Measurements from ENCODE around the gene C13orf42.

Gene C13orf42

DNA sequence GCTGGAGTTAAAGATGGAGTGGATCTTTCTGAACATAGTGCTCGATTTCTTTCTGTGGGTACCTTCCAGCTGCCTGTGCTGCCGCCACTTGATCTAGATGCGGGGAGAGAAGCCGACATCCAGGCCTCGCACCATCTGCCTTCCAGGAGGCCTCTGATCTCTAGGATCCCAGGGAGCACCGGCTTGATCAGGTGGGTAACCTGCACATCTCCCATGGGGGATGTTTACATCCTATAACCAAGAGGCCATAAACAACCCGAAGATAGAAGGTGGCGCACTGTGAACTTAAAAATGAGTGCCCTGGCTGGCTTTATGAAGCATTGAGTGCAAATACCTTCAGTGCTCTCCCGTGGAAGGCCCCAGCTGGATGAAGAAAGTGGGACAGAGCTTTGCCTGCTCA lies at the start of gene C13orf42:
Gene C13orf42 (minus strand): TSS at position 101 of the 400 bp plus-strand sequence. CDS start 65 bp downstream, at position 36.
- DNase-seq (ENCODE audit: low read depth in 1 of 2, low spot score in 1 of 2) = no peak

- no peak for DNase-seq (ENCODE audit: low read depth in 1 of 2, low spot score in 1 of 2)
Observed at GRCh38 chr13:51158880-51159518, 47.9 kb upstream of the C13orf42 start.

GRCh38 chr13:51158365-51158764 lies 47.3 kb upstream of the C13orf42 start:
- no peak for DNase-seq (ENCODE audit: low read depth in 1 of 2, low spot score in 1 of 2)

DNA sequence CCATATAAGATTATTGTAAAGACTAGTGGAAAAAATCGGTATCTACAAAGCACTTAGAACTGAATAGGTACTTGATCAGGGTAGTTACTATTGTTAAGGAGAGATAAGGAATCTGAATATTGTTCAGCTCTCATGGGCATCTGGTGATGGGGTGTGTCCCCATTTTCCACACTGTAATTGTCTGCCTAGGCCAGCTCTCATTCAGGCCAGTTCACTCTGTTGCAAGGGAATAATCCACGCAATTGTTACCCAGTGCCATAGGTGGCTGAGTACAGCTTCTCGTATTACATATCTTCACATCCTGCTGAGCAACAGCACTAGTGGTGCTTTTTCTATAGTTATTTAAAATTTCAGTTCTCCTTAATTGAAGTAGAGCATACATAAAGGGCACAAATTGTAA lies 45.6 kb upstream of the C13orf42 start:
- no peak for DNase-seq (ENCODE audit: low read depth in 1 of 2, low spot score in 1 of 2)

DNA sequence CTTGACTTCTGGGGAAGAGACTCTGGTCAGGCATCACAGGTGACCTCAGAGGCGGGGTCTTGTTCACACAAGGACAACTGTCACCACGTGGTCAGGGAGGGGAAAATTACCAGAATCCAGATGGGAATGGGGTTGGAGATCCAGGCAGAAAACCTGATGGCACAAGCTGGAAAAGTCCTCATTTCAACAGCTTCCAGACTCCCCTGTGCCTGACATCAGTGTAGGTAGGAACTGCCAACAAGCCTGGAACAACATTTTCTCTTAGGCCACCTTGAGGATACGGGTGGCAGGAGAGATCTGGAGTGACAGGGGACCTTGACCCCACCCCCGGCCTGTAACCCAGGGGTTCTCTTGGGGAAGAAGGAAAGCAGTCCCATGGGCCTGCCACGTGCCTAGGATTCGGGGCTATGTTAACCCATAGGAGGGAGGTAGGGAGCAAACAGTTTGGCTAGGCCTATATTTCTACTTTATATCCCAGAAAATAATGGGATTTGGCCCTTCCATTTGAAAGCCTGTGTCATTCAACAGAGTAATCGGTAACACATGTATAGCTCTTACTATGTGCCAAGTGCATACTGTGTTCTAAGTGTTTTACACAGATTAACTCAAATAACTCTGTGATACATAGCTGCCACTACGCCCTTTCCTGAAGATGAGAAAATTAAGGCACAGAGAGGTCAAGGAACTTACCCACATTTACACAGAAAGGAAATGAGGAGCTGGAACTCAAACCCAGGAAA lies 44.9 kb upstream of the C13orf42 start:
- DNase-seq (ENCODE audit: low read depth in 1 of 2, low spot score in 1 of 2) = no peak

GRCh38 chr13:51155161-51155560 lies 44.1 kb upstream of the C13orf42 start:
- DNase-seq (ENCODE audit: low read depth in 1 of 2, low spot score in 1 of 2) = no peak

GRCh38 chr13:51154029-51154555 lies 43.0 kb upstream of the C13orf42 start:
- DNase-seq (ENCODE audit: low read depth in 1 of 2, low spot score in 1 of 2) = no peak

DNA sequence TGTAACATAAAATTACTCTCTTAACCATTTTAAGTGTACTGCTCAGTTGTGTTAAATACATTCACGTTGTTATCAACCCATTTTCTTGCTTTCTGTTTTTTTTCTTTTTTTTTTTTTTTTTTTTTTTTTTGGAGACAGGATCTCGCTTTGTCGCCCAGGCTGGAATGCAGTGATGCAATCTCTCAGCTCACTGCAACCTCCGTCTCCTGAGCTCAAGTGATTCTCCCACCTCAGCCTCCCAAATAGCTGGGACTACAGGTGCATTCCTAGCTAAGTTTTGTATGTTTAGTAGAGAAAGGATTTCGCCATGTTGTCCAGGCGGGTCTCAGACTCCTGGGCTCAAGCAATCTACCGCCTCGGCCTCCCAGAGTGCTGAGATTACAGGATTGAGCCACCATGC lies 42.5 kb upstream of the C13orf42 start:
- DNase-seq (ENCODE audit: low read depth in 1 of 2, low spot score in 1 of 2) = no peak

DNA sequence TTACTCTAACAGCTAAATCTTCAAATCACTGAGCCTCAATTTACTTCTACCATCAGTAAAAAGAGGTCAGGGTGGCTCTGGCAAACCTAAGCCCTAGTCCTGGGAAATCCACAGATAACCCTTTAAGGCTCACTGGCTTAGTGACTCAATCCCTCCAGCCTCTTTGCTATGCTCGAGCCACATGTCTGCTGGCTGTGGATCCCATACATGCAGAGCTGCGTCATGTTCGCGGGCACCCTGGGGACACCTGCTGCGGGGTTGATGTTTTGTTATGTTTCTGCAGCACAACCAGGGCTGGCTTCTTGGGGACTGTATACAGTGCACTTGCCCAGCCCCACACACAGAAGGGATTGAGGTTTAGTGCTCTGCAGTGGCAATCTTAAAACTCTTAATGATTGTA lies 41.6 kb upstream of the C13orf42 start:
- DNase-seq (ENCODE audit: low read depth in 1 of 2, low spot score in 1 of 2) = no peak

DNA sequence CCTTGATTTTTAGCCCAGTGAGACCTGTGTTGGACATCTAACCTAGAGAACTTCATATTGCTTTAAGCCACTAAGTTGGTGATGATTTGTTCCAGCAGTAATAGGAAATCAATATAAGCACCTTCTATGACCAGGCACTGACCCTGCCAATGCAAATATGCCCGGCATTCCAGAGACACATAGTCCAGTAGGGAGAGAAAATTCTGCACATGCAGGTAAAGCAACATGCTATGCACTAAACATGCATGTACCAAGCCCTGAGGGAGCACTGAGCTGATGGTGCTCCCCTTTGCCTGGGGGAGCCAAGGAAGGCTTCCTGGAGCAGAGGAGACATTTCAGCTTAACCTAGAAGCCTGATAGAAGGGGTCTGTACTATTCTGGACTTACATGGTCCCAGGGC lies 40.4 kb upstream of the C13orf42 start:
- DNase-seq (ENCODE audit: low read depth in 1 of 2, low spot score in 1 of 2) = no peak

DNA sequence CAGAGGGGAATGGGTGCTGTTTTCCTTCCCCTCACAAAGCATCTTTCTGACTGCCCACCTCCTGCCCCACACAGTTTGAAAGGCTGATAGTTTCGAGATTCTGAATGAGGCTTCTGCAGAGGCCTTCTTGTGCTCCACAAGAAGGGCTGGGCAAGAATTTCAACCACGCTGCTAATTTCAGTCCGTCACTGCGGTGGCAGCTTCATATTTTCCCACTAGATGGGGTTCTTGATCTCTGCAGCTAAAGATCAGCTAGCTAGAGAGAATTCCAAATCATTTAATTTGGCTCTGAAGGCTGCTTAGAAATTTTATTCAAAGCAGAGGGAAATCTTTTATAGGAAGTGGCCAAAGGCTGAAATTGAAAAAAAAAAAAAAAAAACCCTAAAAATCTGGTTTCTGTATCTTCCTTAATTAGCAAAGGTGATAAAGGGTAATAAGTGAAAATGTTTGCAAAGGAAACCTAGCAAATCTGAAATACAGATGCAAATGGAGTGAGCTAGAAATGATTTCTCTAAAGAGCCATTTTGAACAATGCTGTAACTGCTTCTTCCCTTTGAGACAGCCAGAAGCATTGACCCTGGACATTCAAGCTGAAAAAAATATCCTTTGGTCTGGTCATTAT lies 38.0 kb upstream of the C13orf42 start:
- DNase-seq (ENCODE audit: low read depth in 1 of 2, low spot score in 1 of 2) = no peak

DNA sequence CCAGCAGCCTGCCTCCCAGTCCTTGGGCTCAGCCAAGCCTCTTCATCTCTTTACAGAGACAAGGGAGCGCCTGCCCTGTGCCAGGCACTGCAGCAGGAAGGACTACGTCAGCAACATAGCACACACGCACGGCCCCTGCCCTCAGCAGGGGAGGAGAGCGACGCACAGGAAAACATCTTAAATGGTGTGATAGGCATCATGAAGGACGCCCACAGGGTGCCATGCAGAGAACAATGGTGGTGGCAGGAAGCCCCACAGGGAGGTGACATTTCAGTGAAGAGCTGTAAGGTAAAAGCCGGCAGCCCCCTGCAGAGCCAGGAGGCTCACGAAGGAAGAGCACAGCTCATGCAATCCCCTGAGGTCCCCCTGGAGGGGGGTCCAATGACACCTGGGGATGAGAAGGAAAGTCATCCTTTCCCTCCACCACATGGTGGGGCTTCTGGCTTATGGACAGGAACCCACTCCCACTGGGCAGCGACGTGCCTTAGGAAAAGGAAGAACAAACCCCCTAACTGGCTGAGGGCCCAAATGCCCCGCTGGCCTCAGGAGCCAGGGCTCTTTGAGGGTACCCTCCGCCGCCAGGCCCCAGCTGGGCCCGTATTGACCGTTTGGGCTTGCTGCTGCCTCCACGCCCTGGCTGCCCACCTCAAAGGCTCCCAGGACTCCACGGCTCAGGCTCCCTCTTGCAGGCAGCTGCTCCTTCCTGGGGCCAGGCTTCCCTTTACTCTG lies 37.3 kb upstream of the C13orf42 start:
- DNase-seq (ENCODE audit: low read depth in 1 of 2, low spot score in 1 of 2) = no peak

DNA sequence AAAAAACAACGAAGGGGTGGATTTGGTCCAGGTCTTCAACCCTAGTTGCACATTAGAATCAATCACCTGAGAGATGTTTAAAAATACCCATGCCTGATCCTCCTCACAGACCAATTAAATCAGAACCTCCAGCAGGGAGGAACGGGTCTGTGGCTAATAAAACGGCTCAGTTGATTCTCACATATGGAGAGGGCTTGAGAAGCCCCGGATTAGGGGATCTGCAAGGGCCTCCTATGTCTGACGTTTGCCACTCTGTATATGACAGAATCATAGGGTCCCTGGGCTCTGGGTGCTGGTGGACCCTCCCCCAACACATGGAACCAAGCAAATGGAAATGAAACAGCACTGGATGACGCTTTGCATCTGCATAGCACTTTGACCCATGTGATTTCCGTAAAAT lies 36.7 kb upstream of the C13orf42 start:
- no peak for DNase-seq (ENCODE audit: low read depth in 1 of 2, low spot score in 1 of 2)

- DNase-seq (ENCODE audit: low read depth in 1 of 2, low spot score in 1 of 2) = no peak
Observed at GRCh38 chr13:51146667-51147066, 35.6 kb upstream of the C13orf42 start.

DNA sequence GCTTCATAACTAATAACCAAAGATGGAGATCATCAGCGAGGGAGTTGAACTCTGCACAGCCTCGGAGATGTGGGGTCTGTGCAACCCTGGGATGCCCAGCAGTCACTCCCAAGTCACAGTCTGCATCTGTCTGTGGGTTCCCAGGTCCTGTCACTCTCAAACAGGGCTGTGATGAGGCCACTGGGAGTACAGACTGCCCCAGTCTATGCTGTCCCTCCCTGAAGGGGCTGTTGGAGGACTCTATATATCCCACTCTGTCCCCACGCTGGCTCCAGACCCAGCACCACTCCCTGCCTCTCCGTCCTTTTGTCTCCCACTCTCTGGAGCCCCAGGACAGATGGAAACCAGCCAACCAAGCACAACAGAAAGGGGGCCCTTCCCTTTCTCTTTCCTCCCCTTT lies 26.2 kb upstream of the C13orf42 start:
- DNase-seq (ENCODE audit: low read depth in 1 of 2, low spot score in 1 of 2) = no peak

- DNase-seq (ENCODE audit: low read depth in 1 of 2, low spot score in 1 of 2) = no peak
Observed at GRCh38 chr13:51136276-51136980, 25.4 kb upstream of the C13orf42 start.

DNA sequence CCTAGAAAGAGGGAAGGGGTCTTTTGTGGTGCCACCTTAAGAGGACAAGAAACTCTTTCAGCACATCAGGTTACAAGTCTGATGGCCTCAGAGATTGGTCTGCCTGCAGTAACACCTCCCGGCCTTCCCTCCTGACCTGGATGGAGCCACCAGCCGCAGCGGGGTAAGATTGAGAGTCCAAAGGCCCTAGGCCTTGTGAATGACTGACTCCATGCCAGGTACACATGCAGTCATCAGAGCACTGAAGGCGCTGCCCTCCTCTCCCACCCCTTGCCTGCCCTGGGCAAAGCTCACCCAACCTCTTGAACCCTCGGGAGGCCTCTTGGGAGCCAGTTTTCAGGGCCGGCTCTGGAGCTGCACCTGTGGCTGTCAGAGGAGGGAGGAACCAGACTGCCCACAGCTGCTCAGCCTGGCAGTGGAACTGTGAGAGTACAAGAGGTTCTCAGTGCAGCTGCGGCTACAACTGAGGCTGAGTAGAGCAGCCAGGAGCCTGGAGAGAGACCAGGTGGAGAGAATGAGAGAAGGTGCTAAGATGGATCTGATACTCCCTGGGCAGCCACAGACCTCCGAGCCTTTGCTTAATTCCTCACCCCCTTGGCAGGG lies 23.8 kb upstream of the C13orf42 start:
- DNase-seq (ENCODE audit: low read depth in 1 of 2, low spot score in 1 of 2) = no peak

DNA sequence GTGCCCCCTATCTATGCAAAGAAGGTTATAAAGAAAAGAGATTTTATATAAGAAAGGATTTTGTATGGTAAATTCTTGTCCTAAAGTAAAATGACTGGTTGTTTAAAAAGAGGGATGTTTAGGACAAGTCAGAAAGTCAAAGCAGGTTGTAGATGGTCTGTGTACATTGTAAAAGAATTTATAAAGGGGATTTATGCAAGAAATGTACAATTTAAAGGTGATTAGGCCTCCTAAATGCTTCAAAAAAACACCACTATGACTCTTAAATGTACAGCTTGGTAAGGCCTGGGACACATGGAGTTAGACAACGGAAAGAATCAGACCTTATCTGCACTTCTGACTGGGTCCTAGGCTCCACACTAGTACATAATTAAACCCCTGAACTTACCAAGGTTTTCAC lies 19.3 kb upstream of the C13orf42 start:
- no peak for DNase-seq (ENCODE audit: low read depth in 1 of 2, low spot score in 1 of 2)

DNA sequence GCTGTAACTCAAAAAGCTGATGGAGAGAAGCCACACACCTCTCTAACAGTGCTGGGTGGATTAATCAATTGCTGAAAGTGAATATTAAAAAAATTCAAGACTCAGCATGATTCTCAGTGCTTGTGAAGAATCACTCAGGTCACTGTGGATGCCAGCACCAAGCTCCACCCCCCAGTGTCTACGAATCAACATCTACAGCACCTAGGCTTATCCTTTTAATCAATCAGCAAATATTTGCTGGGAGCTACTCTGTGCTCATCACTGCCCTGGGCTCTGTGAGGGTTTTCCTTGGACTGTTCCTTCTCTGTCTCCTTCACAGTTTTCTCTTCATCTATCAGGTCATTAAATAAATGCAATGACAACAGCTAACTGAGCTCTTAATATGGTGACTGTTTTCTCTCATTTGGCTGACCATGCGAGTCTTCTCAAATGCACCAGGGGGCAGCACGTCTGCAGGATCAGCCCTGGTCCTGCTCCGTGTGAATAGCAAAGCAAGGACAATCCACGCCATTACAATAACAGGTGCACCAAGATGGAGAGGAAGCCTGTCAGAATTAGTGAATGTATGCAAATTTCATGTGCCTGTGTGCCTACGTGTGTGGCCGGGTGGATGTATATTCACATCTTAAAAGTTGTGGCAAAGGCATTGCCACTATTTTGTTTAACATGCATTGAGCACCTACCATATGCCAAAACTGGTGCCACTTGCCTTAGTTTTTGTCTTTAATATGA lies 14.6 kb upstream of the C13orf42 start:
- peak in 1 of 2 donors; percentile 12 for DNase-seq (ENCODE audit: low read depth in 1 of 2, low spot score in 1 of 2)

Data from stimulated activated CD4-positive, alpha-beta T cell treated with anti-CD3 and anti-CD28 coated beads, Interleukin-15, amount 100 ng/mL, for 1 hour (primary cell).